GM21367 (cell line): ENCODE data around the gene NCAPH2.
A peak's percentile ranks its signal among the peaks of the same experiment; 100 is the strongest.
"Not testable (repeated sequence)": the region's sequence is repeated elsewhere in the genome, so short reads cannot be mapped to it uniquely, and the experiment has no call there.

Experiments used
- ATAC-seq: cut with Tn5 transposase; IDR thresholded peaks from one replicate; pipeline ENCODE4 v1.9.1; 2021; ENCODE audit not compliant: unreplicated experiment

Gene NCAPH2

DNA sequence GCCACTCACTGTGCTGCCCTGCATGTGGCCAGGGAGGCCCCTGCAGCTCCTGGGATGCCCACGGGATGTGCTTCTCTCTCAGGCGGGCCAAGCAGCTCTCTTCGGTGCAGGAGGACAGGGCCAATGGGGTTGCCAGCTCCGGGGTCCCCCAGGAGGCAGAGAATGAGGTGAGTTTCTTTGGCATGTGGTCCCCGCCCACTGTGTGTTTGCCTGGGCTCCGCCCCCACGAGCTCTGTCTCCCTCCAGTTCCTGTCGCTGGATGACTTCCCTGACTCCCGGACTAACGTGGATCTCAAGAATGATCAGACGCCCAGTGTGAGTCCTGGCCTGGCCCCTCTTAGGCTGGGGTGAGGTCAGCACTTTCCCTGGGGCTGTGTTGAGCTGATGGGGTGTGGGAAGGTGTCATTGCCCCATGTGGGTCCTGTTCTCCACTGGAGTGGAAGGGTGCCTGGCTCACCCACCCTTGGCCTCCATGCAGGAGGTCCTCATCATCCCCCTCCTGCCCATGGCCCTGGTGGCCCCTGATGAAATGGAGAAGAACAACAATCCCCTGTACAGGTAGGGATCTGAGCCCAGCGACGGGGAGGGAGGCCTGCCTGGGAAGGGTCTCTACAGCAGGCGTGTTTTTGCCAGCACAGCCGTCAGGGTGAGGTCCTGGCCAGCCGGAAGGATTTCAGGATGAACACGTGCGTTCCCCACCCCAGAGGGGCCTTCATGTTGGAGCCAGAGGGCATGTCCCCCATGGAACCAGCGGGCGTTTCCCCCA is 9.7 kb downstream of the NCAPH2 start:
- no peak for ATAC-seq

GRCh38 chr22:50518606-50519005 is 10.6 kb downstream of the NCAPH2 start:
- no peak for ATAC-seq

GRCh38 chr22:50519151-50519550 is 11.1 kb downstream of the NCAPH2 start:
- ATAC-seq, result no peak

- ATAC-seq, result not testable (repeated sequence)
Observed at GRCh38 chr22:50520184-50520583, 12.2 kb downstream of the NCAPH2 start.

- ATAC-seq, result no peak
Observed at GRCh38 chr22:50520826-50521453, 12.9 kb downstream of the NCAPH2 start.

- ATAC-seq, result no peak
Observed at GRCh38 chr22:50521710-50522109, 13.7 kb downstream of the NCAPH2 start.

GRCh38 chr22:50522208-50522805 is 14.3 kb downstream of the NCAPH2 start:
- ATAC-seq, result no peak

- no peak for ATAC-seq
Observed at GRCh38 chr22:50522806-50523438, 14.9 kb downstream of the NCAPH2 start.

DNA sequence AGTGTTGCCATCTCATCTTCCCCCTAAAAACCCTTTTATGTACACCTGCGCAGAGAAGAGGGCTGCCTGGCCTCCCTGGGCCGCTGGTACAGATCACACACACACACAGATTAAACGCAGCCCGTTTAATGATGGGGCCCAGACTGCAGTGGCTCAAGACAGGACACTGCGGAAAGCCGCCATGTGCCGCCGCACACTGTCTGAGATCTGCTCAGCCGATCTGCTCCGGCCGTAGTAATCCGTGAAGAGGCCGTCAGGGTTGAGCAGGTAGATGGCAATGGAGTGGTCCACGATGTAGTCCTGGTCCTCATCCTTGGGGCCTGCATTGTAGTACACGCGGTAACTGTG is 15.4 kb downstream of the NCAPH2 start:
- no peak for ATAC-seq

- ATAC-seq, result no peak
Observed at GRCh38 chr22:50523806-50524675, 16.0 kb downstream of the NCAPH2 start.

GRCh38 chr22:50524676-50525103 is 16.7 kb downstream of the NCAPH2 start:
- no peak for ATAC-seq

DNA sequence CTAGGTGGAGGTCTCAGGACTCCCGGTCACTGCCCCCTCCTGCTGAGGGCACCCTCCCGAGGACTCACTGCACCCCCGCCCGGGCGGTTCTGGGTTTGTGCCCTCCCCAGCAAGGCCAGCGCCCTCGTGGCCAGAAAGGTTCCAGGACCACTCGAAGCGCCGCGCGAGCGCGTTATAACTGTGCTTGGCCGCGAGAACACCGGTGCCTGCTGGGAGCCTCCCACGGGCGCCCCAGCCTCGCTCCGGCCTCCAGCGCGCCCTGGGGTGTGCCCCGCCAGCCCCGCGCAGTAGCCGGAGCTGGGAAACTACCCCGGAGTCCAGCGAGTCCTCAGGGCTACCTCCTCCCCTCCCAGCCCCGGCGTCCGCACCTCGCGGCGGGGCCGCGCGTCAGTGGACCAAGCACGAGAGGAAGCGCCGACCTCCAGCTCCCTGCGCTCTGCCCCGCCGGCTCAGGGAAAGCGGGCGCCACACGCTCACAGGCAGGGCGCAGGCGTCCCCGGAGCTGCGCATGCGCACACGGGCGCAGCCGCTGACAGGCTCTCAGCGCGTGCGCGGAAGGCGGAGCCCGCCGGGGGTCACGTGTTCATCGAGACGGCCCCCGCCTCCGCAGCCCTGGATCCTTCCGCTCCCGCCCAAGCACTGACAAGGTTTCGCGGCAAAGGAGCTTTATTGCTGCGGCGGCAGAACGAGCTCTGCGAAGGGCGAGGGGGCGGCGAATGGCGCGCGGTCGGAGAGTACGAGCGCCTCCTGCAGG is 17.3 kb downstream of the NCAPH2 start, which contains the start of gene SCO2:
Gene SCO2, minus strand, starts transcription at position 495 of the 754 bp plus-strand sequence. CDS start 1,187 bp downstream, outside the sequence.
- peak; percentile 19 for ATAC-seq

GRCh38 chr22:50525858-50526107 is 17.8 kb downstream of the NCAPH2 start:
- peak; percentile 7 for ATAC-seq

DNA sequence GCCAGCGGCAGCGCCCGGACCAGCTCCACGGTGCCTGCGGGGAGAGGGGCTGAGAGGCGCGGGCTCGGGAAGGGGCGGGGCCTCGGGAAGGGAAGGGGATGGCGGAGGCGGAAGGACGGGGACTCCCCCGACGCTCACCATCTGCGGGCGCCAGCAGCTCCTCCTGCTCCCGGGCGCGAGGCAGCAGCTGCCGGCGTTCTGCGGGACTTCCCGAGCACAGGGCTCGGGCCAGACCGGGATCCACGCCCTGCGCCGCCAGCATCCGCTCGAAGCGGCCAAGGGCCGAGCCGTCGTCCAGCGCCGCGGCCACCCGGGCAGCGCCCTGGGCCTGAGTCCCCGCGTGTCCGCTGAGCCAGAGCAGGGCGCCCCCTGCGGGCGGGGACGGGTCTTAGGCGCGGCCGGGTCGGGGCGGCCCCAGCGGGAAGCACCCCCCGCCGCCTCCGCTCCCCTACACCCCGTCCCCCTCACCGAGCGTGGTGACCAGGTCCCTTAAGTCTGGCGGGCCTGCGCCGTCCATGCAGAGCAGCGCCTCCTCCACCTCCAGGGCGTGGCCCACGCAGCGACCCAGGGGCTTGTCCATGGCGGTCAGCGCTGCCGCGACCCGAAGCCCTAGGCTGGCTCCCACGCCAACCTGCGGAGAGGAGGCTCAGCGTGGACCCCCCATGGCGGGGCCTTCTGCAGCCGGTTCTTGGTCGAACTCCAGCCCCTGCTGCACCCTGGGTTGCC is 18.2 kb downstream of the NCAPH2 start:
- peak; percentile 20 for ATAC-seq

DNA sequence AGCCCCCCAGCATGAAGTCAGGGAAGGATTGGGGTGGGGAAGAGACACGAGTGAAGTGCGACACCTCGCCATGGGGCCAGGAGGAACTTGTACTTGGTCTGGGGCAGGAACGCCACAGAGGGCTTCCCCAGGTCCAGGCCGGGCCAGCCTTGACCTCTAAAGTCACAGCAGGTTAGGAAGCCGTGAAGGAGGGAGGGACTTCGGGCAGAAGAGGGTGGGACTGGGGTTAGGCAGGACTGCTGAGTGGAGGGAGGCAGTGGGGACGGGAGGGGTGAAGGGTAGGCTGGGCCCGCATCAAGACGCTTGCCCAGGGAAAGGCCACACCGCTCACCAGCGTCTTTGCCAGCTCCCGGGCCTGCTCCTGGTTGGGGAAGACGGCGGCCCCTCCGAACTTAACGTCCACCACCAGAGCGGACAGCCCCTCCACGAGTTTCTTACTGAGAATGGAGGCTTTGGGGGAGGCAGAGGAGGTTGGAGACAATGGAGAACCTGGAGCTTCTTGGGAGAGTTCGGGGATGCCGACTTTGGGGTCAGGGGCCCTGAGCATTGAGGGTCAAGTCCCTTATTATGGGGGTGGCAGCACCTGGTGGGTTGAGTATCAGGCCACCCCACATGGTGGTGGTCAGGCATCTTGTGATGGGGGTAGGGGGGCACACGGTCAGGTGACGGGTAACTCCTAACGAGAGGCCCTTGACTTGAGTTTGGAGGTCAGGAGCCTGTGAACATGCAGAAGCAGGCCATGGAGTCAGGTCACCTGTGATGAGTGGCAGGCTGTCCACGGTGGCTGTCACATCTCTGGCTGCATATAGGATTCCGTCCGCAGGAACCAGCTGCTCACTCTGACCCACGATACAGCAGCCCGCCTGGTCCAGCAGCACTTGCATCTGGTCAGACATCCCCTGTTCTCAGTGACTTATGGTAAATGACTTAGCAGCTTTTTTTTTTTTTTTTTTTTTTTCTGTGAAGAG is 19.1 kb downstream of the NCAPH2 start:
- ATAC-seq, result no peak

DNA sequence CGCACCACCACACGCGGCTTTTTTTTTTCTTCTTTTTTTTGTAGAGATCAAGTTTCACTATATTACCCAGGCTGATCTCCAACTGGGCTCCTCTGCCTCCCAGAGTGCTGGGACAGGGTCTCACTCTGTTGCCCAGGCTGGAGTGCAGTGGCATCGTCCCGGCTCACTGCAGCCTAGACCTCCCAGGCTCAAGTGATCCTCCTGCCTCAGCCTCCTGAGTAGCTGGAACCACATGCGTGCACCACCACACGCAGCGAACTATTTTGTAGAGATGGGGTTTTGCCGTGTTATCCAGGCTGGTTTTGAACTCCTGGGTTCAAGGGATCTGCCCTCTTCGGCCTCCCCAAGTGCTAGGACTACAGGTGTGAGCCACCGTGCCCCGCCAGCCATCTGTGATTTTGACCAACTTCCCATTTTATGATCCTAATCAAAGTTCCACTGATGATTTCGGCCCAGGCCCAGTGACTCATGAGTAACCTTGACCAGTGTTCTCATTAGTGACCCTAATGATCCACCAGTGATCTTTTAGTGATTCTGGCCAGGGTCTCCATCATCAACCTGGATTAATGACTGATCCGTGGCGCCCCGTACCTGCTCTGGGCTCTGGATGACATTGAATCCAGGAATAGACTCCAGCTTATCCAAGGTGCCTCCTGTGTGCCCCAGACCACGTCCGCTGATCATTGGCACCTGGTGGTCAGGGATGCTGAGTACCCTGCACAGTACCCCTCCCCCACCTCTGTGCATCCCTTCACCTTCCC is 20.1 kb downstream of the NCAPH2 start:
- no peak for ATAC-seq

DNA sequence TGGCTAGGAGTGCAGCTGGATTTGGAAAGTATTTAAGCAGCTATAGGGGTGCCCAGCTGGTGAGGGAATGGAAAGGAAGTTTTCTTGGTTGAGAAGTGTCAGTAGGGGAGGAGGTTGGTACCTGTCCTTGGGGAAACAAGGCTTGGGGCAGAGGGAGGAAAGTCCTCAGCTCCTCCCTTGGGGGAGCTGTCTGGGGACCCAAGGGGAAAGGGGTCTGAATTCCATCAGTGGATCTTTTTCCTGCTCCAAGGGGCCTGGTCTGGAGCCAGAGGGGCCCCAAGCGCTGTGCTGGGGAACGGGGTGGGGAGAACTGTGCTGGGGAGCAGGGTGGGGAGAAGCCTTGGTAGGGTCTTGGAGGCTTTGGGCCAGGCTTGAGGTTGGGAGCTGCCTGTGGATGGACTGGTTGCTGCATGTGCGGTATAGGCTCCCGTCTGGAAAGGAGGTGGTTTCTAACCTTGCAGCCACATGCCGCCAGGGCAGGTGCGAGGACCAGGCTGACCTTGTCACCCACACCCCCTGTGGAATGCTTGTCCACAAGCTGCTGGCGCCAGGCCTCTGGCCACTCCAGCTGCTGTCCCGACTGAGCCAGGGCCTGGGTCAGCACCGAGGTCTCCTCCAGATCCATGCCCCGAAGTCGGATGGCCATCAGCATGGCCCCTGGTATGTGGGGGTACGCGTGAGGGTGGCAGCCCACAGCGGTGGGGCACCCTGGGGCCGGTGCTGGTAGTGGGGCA is 20.8 kb downstream of the NCAPH2 start:
- ATAC-seq, result no peak
